ENCODE data around the gene FERMT3.
A peak's percentile ranks its signal among the peaks of the same experiment; 100 is the strongest.
"Not testable (repeated sequence)": the region's sequence is repeated elsewhere in the genome, so short reads cannot be mapped to it uniquely, and the experiment has no call there.

Gene FERMT3

GRCh38 chr11:64237484-64237951 is 31.0 kb downstream of the FERMT3 start:
- no peak for DNase-seq

- no peak for DNase-seq
These were observed 31.6 kb downstream of the FERMT3 start for GRCh38 chr11:64238076-64238475.

GRCh38 chr11:64238999-64239398 is 32.5 kb downstream of the FERMT3 start:
- DNase-seq: no peak

GRCh38 chr11:64239662-64240434 is 33.3 kb downstream of the FERMT3 start:
- no peak for DNase-seq

GRCh38 chr11:64240435-64241240 is 34.1 kb downstream of the FERMT3 start, which contains the start of gene FKBP2:
TSS of gene FKBP2 (plus strand) at chr11:64241095. CDS start at chr11:64242388, 1,293 bp downstream.
- DNase-seq: peak; percentile 98 to 99

GRCh38 chr11:64241241-64241490 is 34.6 kb downstream of the FERMT3 start:
- DNase-seq: peak; percentile 100

- no peak for DNase-seq
These were observed 35.2 kb downstream of the FERMT3 start for GRCh38 chr11:64241491-64242374.

GRCh38 chr11:64243236-64243854 is 36.8 kb downstream of the FERMT3 start:
- DNase-seq: no peak

- no peak for DNase-seq
These were observed 37.6 kb downstream of the FERMT3 start for GRCh38 chr11:64244107-64244506.

GRCh38 chr11:64244966-64245365 is 38.4 kb downstream of the FERMT3 start:
- DNase-seq: no peak

GRCh38 chr11:64245401-64245796 is 38.9 kb downstream of the FERMT3 start:
- DNase-seq: no peak

- DNase-seq: peak; percentile 85 to 88
These were observed 39.5 kb downstream of the FERMT3 start for GRCh38 chr11:64245797-64246620.

- not testable (repeated sequence) for DNase-seq
These were observed 40.0 kb downstream of the FERMT3 start for GRCh38 chr11:64246621-64246870.

- DNase-seq: peak; percentile 87 to 89
These were observed 40.6 kb downstream of the FERMT3 start, which contains the start of gene PPP1R14B for GRCh38 chr11:64246871-64247728. TSS of gene PPP1R14B (minus strand) at chr11:64246943. CDS start at chr11:64246673, 270 bp downstream.

GRCh38 chr11:64247729-64248531 is 41.4 kb downstream of the FERMT3 start:
- DNase-seq: no peak

- no peak for DNase-seq
These were observed 42.1 kb downstream of the FERMT3 start for GRCh38 chr11:64248578-64248977.

- no peak for DNase-seq
These were observed 42.5 kb downstream of the FERMT3 start for GRCh38 chr11:64249038-64249437.

- peak in 1 of 2 experiments; percentile 31 for DNase-seq
These were observed 43.3 kb downstream of the FERMT3 start for GRCh38 chr11:64249563-64250414.

Data from activated T-cell treated with anti-CD3 and anti-CD28 coated beads, Interleukin-2, amount 50 U/mL, for 48 hours (primary cell).